ENCODE data around the gene SMAD6. TPM values are rescaled to one million over a fixed set of nuclear protein-coding genes. Genes with fewer than 3 reads are reported as not detected.

The SMAD6 gene
- polyA plus RNA-seq, 1 donor: 25.4 TPM

- peak; percentile 61 to 62 for DNase-seq
- peaks cover 23% of the 10 kb centered on the region for H3K4me1 ChIP-seq (ENCODE audit: control insufficient read depth, insufficient read depth, low read length)
- no peak overlapping the region for H3K27ac ChIP-seq (ENCODE audit: low read length)
These were observed 18.4 kb downstream of the SMAD6 start for GRCh38 chr15:66720206-66721010.

GRCh38 chr15:66721020-66721419 is 19.0 kb downstream of the SMAD6 start:
- H3K27me3 ChIP-seq (ENCODE audit: control insufficient read depth, insufficient read depth, low read length): no peaks in the 10 kb centered on the region
- DNase-seq: no peak
- H3K4me1 ChIP-seq (ENCODE audit: control insufficient read depth, insufficient read depth, low read length): peaks cover 28% of the 10 kb centered on the region
- no peaks in the 10 kb centered on the region for H3K9me3 ChIP-seq (ENCODE audit: control insufficient read depth, low read depth, low read length)
- WGBS (ENCODE audit: insufficient coverage, low lambda C conversion rate): no CpG with 5 or more reads among the region's 8 CpGs
- peaks cover 93% of the 10 kb centered on the region for H3K36me3 ChIP-seq (ENCODE audit: control insufficient read depth, insufficient read depth, low read length)
- no peak overlapping the region for H3K27ac ChIP-seq (ENCODE audit: low read length)
- H3K4me3 ChIP-seq (ENCODE audit: low read length): no peak overlapping the region

More at GRCh38 chr15:66720206-66721010, 18.4 kb downstream of the SMAD6 start:
- H3K9me3 ChIP-seq (ENCODE audit: control insufficient read depth, low read depth, low read length): no peaks in the 10 kb centered on the region
- H3K36me3 ChIP-seq (ENCODE audit: control insufficient read depth, insufficient read depth, low read length): peaks cover 91% of the 10 kb centered on the region
- H3K4me3 ChIP-seq (ENCODE audit: low read length): no peak overlapping the region
- no peaks in the 10 kb centered on the region for H3K27me3 ChIP-seq (ENCODE audit: control insufficient read depth, insufficient read depth, low read length)
- WGBS (ENCODE audit: insufficient coverage, low lambda C conversion rate): no CpG with 5 or more reads among the region's 9 CpGs

GRCh38 chr15:66721501-66721937 is 19.5 kb downstream of the SMAD6 start:
- peaks cover 88% of the 10 kb centered on the region for H3K36me3 ChIP-seq (ENCODE audit: control insufficient read depth, insufficient read depth, low read length)
- peak in 1 of 2 donors; percentile 56 for DNase-seq
- H3K4me1 ChIP-seq (ENCODE audit: control insufficient read depth, insufficient read depth, low read length): peaks cover 33% of the 10 kb centered on the region
- WGBS (ENCODE audit: insufficient coverage, low lambda C conversion rate): no CpG with 5 or more reads among the region's 4 CpGs
- no peaks in the 10 kb centered on the region for H3K27me3 ChIP-seq (ENCODE audit: control insufficient read depth, insufficient read depth, low read length)
- peak overlapping the region; percentile 21 for H3K27ac ChIP-seq (ENCODE audit: low read length)
- no peak overlapping the region for H3K4me3 ChIP-seq (ENCODE audit: low read length)
- H3K9me3 ChIP-seq (ENCODE audit: control insufficient read depth, low read depth, low read length): no peaks in the 10 kb centered on the region

DNA sequence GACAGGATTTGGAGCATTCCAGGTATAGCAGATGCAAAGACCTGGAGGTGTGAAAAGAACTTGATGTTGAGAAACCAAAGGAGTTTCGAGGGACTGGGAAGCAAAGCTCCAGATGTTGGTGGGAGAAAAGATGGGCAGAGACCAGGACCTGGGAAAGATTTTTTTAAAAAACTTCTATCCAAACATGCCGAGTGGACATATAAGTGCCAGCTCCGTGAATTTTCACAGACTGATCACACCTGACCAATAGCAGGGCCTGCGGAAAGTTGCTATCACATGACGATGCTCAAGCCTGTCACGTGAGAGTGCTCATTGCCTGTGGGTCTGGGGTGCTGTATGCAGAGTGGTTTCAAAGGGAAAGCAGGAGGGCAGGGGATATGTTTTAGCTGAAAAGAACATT is 19.9 kb downstream of the SMAD6 start:
- H3K36me3 ChIP-seq (ENCODE audit: control insufficient read depth, insufficient read depth, low read length): peaks cover 87% of the 10 kb centered on the region
- DNase-seq: no peak
- H3K4me3 ChIP-seq (ENCODE audit: low read length): no peak overlapping the region
- peak overlapping the region; percentile 21 for H3K27ac ChIP-seq (ENCODE audit: low read length)
- no peaks in the 10 kb centered on the region for H3K27me3 ChIP-seq (ENCODE audit: control insufficient read depth, insufficient read depth, low read length)
- no peaks in the 10 kb centered on the region for H3K9me3 ChIP-seq (ENCODE audit: control insufficient read depth, low read depth, low read length)
- H3K4me1 ChIP-seq (ENCODE audit: control insufficient read depth, insufficient read depth, low read length): peaks cover 37% of the 10 kb centered on the region
- WGBS (ENCODE audit: insufficient coverage, low lambda C conversion rate): no CpG with 5 or more reads among the region's 6 CpGs

- DNase-seq: no peak
- Histone ChIP-seq H3K27me3 (ENCODE audit: control insufficient read depth, insufficient read depth, low read length) (no peaks in the 10 kb centered on the region), H3K4me3 (ENCODE audit: low read length) (no peak overlapping the region), H3K36me3 (ENCODE audit: control insufficient read depth, insufficient read depth, low read length) (peaks cover 79% of the 10 kb centered on the region), H3K27ac (ENCODE audit: low read length) (no peak overlapping the region), H3K9me3 (ENCODE audit: control insufficient read depth, low read depth, low read length) (no peaks in the 10 kb centered on the region), H3K4me1 (ENCODE audit: control insufficient read depth, insufficient read depth, low read length) (peaks cover 37% of the 10 kb centered on the region)
- WGBS (ENCODE audit: insufficient coverage, low lambda C conversion rate): no CpG with 5 or more reads among the region's 5 CpGs
These were observed 20.9 kb downstream of the SMAD6 start for GRCh38 chr15:66722757-66723540.

- 86% methylated on average over 1 of the region's 1 CpG for WGBS (ENCODE audit: insufficient coverage, low lambda C conversion rate)
- peaks cover 68% of the 10 kb centered on the region for H3K36me3 ChIP-seq (ENCODE audit: control insufficient read depth, insufficient read depth, low read length)
- H3K9me3 ChIP-seq (ENCODE audit: control insufficient read depth, low read depth, low read length): no peaks in the 10 kb centered on the region
- no peak overlapping the region for H3K27ac ChIP-seq (ENCODE audit: low read length)
- H3K4me3 ChIP-seq (ENCODE audit: low read length): no peak overlapping the region
- H3K4me1 ChIP-seq (ENCODE audit: control insufficient read depth, insufficient read depth, low read length): peaks cover 36% of the 10 kb centered on the region
- DNase-seq: no peak
- no peaks in the 10 kb centered on the region for H3K27me3 ChIP-seq (ENCODE audit: control insufficient read depth, insufficient read depth, low read length)
These were observed 22.0 kb downstream of the SMAD6 start for GRCh38 chr15:66723826-66724731.

DNA sequence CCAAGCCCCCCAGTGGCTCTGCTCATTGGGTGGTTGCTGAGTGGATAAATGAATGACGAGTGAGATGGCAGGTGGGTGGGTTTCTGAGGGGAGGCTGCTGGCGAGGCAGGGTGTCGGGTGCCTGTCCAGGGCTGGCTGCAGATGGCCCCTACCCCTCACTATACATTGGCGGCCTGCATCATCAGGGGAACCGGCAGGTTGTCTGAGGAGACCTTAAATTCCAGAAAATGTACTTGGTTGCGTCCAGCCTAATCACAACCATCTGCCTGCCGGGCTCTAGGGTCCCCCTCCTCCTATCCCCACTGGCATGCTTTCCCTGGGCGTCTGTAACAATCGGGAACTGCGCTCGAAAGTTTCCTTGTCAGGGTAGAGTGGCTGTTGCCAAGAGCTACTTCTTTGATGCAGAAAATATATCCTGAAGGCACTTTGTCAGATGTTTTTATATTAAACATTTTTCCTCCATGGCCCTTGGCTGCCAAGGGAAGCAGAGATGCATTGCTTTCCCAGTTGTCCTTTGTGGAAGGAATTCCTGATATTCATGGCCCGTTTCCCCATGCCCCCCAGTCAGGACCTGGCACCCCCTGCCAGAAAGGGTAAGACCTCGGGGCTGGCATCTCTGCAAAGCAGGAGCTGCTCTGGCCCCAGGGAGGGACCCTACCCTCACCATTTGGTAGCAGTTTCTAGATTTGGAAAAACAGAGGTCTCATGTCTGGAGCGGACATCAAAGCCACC is 22.9 kb downstream of the SMAD6 start:
- 100% methylated on average over 1 of the region's 14 CpGs for WGBS (ENCODE audit: insufficient coverage, low lambda C conversion rate)
- peaks cover 34% of the 10 kb centered on the region for H3K4me1 ChIP-seq (ENCODE audit: control insufficient read depth, insufficient read depth, low read length)
- H3K9me3 ChIP-seq (ENCODE audit: control insufficient read depth, low read depth, low read length): no peaks in the 10 kb centered on the region
- peaks cover 60% of the 10 kb centered on the region for H3K36me3 ChIP-seq (ENCODE audit: control insufficient read depth, insufficient read depth, low read length)
- no peak overlapping the region for H3K27ac ChIP-seq (ENCODE audit: low read length)
- H3K4me3 ChIP-seq (ENCODE audit: low read length): no peak overlapping the region
- no peak for DNase-seq
- no peaks in the 10 kb centered on the region for H3K27me3 ChIP-seq (ENCODE audit: control insufficient read depth, insufficient read depth, low read length)

DNA sequence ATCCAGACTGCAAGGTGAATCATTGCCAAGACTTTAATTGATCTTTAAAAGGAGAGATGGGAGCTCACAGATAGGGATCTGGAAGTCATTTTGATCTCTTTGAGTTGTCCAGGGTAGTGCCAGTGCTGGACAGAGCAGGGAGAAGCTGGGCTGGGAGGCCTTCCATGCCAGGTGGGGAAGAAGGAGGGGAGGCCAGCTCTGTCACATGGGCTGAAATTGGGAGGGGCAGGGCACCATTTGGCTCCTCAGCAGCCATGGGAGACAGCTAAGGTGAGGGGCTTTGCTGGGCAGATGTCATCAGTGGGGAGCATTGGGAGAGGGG is 23.4 kb downstream of the SMAD6 start:
- H3K36me3 ChIP-seq (ENCODE audit: control insufficient read depth, insufficient read depth, low read length): peaks cover 56% of the 10 kb centered on the region
- H3K4me1 ChIP-seq (ENCODE audit: control insufficient read depth, insufficient read depth, low read length): peaks cover 36% of the 10 kb centered on the region
- H3K9me3 ChIP-seq (ENCODE audit: control insufficient read depth, low read depth, low read length): no peaks in the 10 kb centered on the region
- no peak overlapping the region for H3K27ac ChIP-seq (ENCODE audit: low read length)
- no peaks in the 10 kb centered on the region for H3K27me3 ChIP-seq (ENCODE audit: control insufficient read depth, insufficient read depth, low read length)
- no peak overlapping the region for H3K4me3 ChIP-seq (ENCODE audit: low read length)
- no peak for DNase-seq

DNA sequence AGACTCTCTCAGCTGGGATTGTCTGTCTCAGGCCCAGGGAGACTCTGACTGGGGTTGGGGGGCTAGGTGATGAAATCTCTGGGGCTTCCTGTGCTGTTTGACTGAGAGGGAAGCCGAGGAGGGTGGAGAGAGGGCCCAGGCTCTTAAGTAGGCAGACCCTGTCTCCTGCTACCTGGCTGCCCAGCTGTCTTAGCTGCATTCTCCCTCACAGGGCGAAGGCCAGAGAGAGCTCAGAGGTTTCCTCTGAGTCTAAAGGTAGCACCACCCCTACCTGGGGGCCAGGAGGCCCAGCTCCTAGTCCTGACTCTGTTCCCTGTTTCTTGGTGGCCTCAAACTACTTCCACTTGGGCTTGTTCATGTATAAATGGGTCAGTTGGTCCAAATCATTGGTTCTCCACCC is 24.4 kb downstream of the SMAD6 start:
- Histone ChIP-seq H3K36me3 (ENCODE audit: control insufficient read depth, insufficient read depth, low read length) (peaks cover 51% of the 10 kb centered on the region), H3K4me1 (ENCODE audit: control insufficient read depth, insufficient read depth, low read length) (peaks cover 36% of the 10 kb centered on the region), H3K27ac (ENCODE audit: low read length) (peak overlapping the region; percentile 39), H3K27me3 (ENCODE audit: control insufficient read depth, insufficient read depth, low read length) (no peaks in the 10 kb centered on the region), H3K4me3 (ENCODE audit: low read length) (no peak overlapping the region), H3K9me3 (ENCODE audit: control insufficient read depth, low read depth, low read length) (no peaks in the 10 kb centered on the region)
- DNase-seq: peak; percentile 63 to 76
- no CpG with 5 or more reads among the region's 2 CpGs for WGBS (ENCODE audit: insufficient coverage, low lambda C conversion rate)

Data from large intestine (tissue), 3 donors.